ENCODE data around the gene KSR2.

DNA sequence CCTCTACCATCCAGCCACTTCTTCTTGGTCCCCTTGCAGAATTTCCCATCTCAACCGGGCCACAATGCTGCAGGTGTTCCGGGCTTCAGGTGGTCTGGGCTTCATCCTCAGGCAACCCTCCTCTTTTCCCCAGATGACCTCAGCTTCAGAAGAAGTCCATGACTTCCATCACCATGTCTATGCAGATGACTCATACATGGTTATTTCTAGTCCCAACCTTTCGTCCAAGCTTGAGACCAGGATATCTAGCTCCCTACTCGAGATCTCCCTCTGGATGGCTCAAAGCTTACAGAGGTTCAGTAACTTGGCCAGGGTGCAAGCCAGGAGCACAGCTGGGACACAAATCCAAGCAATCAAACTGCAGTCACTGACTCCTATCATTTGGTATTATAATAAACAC, 452.8 kb downstream of the KSR2 start:
- TF ChIP-seq, protein P1, sequence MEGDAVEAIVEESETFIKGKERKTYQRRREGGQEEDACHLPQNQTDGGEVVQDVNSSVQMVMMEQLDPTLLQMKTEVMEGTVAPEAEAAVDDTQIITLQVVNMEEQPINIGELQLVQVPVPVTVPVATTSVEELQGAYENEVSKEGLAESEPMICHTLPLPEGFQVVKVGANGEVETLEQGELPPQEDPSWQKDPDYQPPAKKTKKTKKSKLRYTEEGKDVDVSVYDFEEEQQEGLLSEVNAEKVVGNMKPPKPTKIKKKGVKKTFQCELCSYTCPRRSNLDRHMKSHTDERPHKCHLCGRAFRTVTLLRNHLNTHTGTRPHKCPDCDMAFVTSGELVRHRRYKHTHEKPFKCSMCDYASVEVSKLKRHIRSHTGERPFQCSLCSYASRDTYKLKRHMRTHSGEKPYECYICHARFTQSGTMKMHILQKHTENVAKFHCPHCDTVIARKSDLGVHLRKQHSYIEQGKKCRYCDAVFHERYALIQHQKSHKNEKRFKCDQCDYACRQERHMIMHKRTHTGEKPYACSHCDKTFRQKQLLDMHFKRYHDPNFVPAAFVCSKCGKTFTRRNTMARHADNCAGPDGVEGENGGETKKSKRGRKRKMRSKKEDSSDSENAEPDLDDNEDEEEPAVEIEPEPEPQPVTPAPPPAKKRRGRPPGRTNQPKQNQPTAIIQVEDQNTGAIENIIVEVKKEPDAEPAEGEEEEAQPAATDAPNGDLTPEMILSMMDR (IDR thresholded peaks at IDR 0.05 in 4 of 5, conservative IDR thresholded peaks at IDR 0.05 in 1 of 5), result no peak
- no peak for TF ChIP-seq POLR2A (IDR thresholded peaks at IDR 0.05)

Data from gastrocnemius medialis (tissue), 4 donors.